Lower lobe of right lung (tissue), 2 donors: ENCODE results near the gene ACLY. TPM values are rescaled to one million over a fixed set of nuclear protein-coding genes. Genes with fewer than 3 reads are reported as not detected.
A peak's percentile ranks its signal among the peaks of the same experiment; 100 is the strongest.

Source experiments
- ATAC-seq, 2 donors: fragments of 200-7000 bp; cut with Tn5 transposase; one replicate each; pipeline ENCODE4 v1.9.1; 2020 to 2022; ENCODE audit warnings: mild to moderate bottlenecking in 2 of 2, moderate library complexity in 2 of 2
- DNase-seq: peaks from one replicate; pipeline ENCODE4 v3.0.0-alpha.2; 2020
- H3K27ac ChIP-seq: fragments of 200-600 bp; one replicate; pipeline ENCODE4 v1.8.0; 2022
- H3K27me3 ChIP-seq: fragments of 200-600 bp; one replicate; pipeline ENCODE4 v1.8.0; 2022; ENCODE audit warnings: low read depth
- H3K36me3 ChIP-seq: fragments of 200-600 bp; one replicate; pipeline ENCODE4 v1.8.0; 2022; ENCODE audit warnings: mild to moderate bottlenecking
- H3K4me1 ChIP-seq: fragments of 200-600 bp; one replicate; pipeline ENCODE4 v1.8.0; 2022
- H3K4me3 ChIP-seq: fragments of 200-600 bp; one replicate; pipeline ENCODE4 v1.8.0; 2022; ENCODE audit warnings: mild to moderate bottlenecking
- H3K9me3 ChIP-seq: fragments of 200-600 bp; one replicate; pipeline ENCODE4 v1.8.0; 2022
- intact Hi-C: fragments of 100-400 bp; cut with DNase I; formaldehyde crosslinking; loops from one replicate; pipeline ENCODE4 v1.11.0; 2022
- total RNA-seq: library from RNA; stranded (reverse); fragmentation: NEBNext Ultra II Directional; extraction: Animal tissue kit (Norgen Biotek cat#: 25700); gene quantifications from one replicate; pipeline ENCODE4 v1.2.1, GENCODE V29; 2021
- TF ChIP-seq, protein P1 (sequence below): fragments of 200-600 bp; IDR thresholded peaks from one replicate; pipeline ENCODE4 v1.8.0; 2022; ENCODE audit warnings: antibody characterized with exemption, mild to moderate bottlenecking
- donor health status: DM: no; HTN: yes; CAD: no; lungs with severe emphysema.

Gene ACLY
- total RNA-seq, 1 donor from 2014 or later: 105 TPM

DNA sequence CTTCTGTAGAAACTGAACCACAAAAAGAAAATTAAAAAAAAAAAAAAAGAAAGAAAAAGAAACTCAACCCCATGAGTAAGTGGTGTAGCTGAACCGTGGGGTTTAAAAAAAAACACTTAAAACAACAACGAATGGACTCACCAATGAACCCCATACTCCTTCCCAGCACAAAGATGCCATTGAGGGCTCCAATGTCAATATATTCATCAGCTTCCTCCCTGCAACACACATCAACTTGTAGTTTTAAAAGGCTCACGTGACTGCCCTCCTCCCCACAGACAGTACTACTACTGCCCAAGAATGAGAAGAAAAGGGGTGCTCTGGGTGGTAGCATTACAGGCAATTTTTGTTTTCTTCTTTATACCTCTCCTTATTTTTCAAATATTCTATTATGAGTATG lies 50.2 kb downstream of the ACLY start:
- H3K36me3 ChIP-seq: peaks cover 66% of the 10 kb centered on the region
- ATAC-seq (no peak), DNase-seq (no peak)
- H3K4me1 ChIP-seq: peaks cover 12% of the 10 kb centered on the region
- H3K9me3 ChIP-seq: no peaks in the 10 kb centered on the region
- TF ChIP-seq, protein P1, sequence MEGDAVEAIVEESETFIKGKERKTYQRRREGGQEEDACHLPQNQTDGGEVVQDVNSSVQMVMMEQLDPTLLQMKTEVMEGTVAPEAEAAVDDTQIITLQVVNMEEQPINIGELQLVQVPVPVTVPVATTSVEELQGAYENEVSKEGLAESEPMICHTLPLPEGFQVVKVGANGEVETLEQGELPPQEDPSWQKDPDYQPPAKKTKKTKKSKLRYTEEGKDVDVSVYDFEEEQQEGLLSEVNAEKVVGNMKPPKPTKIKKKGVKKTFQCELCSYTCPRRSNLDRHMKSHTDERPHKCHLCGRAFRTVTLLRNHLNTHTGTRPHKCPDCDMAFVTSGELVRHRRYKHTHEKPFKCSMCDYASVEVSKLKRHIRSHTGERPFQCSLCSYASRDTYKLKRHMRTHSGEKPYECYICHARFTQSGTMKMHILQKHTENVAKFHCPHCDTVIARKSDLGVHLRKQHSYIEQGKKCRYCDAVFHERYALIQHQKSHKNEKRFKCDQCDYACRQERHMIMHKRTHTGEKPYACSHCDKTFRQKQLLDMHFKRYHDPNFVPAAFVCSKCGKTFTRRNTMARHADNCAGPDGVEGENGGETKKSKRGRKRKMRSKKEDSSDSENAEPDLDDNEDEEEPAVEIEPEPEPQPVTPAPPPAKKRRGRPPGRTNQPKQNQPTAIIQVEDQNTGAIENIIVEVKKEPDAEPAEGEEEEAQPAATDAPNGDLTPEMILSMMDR: no peak
- no peak overlapping the region for H3K27ac ChIP-seq
- intact Hi-C loops: no loop called here
- no peaks in the 10 kb centered on the region for H3K27me3 ChIP-seq
- no peak overlapping the region for H3K4me3 ChIP-seq

GRCh38 chr17:41865596-41865893 lies 53.2 kb downstream of the ACLY start:
- Histone ChIP-seq H3K4me3 (peak overlapping the region; percentile 100), H3K27me3 (no peaks in the 10 kb centered on the region), H3K36me3 (peaks cover 36% of the 10 kb centered on the region), H3K27ac (peak overlapping the region; percentile 97), H3K9me3 (no peaks in the 10 kb centered on the region), H3K4me1 (peaks cover 36% of the 10 kb centered on the region)
- intact Hi-C loops: no loop called here
- TF ChIP-seq, protein P1: no peak
- no peak for ATAC-seq
- DNase-seq: no peak

DNA sequence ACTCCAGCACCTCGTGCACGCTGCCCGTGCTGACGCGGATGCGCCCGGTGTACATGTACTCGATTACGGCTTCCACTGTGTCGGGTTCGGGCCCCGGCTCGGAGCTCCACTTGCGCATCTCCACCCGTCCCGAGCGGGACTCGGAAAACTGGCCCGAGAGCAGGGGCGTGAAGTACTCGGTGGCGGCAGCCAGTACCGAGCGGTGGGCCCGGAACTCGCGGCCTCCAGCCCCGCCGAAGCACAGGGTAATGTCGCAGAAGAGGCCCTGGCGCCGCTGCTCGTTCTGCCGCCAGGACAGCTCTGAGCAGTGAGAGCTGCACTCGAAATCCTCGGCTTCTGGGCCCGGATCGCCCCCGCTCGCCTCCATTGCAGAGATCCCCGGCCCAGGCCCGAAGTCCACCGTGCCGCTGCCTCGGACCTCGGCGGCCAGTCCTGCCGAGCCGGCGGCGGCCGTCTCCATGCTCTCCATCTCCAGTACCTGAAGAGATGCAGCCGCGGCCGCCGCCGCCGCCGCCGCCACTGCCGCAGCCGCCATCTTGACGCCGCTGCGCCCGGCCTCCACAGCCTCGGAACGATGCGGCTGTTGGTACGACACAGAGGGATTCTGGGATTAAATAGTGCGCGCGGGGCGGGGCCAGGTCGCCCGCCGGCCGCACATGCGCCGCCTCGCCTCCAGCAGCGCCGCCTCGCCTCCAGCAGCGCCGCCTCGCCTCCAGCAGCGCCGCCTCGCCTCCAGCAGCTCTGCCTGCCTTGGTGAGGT lies 53.7 kb downstream of the ACLY start, which contains the start of gene KLHL11:
Gene KLHL11, minus strand, starts transcription at position 588 of the 760 bp plus-strand sequence. Its CDS starts 53 bp downstream, at position 535.
- intact Hi-C loops: no loop called here
- peaks cover 36% of the 10 kb centered on the region for H3K4me1 ChIP-seq
- ATAC-seq: peak; percentile 98
- H3K4me3 ChIP-seq: peak within 1 kb of the TSS; percentile 100
- H3K27me3 ChIP-seq: no peaks in the 10 kb centered on the region
- DNase-seq: peak; percentile 93
- TF ChIP-seq, protein P1: peak; percentile 23
- peak within 1 kb of the TSS; percentile 97 for H3K27ac ChIP-seq
- no peaks in the 10 kb centered on the region for H3K9me3 ChIP-seq
- H3K36me3 ChIP-seq: peaks cover 31% of the 10 kb centered on the region

DNA sequence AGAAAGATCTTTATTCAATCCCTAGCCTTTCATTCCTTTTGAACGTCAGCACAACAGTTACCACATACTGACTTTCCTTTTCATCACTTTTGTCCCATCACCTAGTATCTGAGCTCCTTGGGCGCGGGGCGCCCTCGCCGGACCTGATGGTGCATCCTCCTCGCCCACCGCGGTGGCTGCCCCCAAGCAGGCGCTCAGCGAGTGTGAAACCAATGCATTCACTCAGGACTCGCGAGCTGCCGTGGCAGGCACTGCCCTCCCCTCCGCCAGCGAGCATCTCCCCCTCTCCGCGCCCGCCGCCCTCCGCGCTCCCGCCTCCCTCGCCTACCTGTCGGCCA lies 54.3 kb downstream of the ACLY start:
- ATAC-seq (peak in 1 of 2 donors; percentile 80), DNase-seq (no peak)
- H3K27ac ChIP-seq: peak overlapping the region; percentile 97
- TF ChIP-seq, protein P1: no peak
- peak overlapping the region; percentile 100 for H3K4me3 ChIP-seq
- intact Hi-C loops: no loop called here
- no peaks in the 10 kb centered on the region for H3K9me3 ChIP-seq
- peaks cover 25% of the 10 kb centered on the region for H3K36me3 ChIP-seq
- H3K27me3 ChIP-seq: no peaks in the 10 kb centered on the region
- H3K4me1 ChIP-seq: peaks cover 36% of the 10 kb centered on the region

- intact Hi-C loops: no loop called here
- Histone ChIP-seq H3K27me3 (no peaks in the 10 kb centered on the region), H3K9me3 (no peaks in the 10 kb centered on the region), H3K4me1 (peaks cover 36% of the 10 kb centered on the region), H3K27ac (no peak overlapping the region), H3K4me3 (peak overlapping the region; percentile 100), H3K36me3 (peaks cover 14% of the 10 kb centered on the region)
- no peak for DNase-seq
- no peak for ATAC-seq
- TF ChIP-seq, protein P1: no peak
These were observed 55.5 kb downstream of the ACLY start for GRCh38 chr17:41863074-41863848.
